Neural progenitor cell (in vitro differentiated cells): ENCODE data around the gene BOC. TPM values are rescaled to one million over a fixed set of nuclear protein-coding genes. Genes with fewer than 3 reads are reported as not detected.

ENCODE experiments used
- DNase-seq: peaks from one replicate; pipeline ENCODE4 v3.0.0-alpha.2; 2016; ENCODE audit warnings: low spot score
- H2AFZ ChIP-seq: fragments of 200-600 bp; sonication (generic); replicated peaks from 2 replicates; pipeline ENCODE4 v1.6.1; 2016; ENCODE audit warnings: antibody characterized with exemption
- H3F3A ChIP-seq: fragments of 200-600 bp; sonication (generic); 2 replicates; pipeline ENCODE4 v1.6.1; 2016; ENCODE audit warnings: antibody characterized with exemption, low read depth
- H3K27ac ChIP-seq: fragments of 200-600 bp; sonication (generic); 2 replicates; pipeline ENCODE4 v1.5.1; 2016; ENCODE audit warnings: mild to moderate bottlenecking
- H3K27me3 ChIP-seq: fragments of 200-600 bp; sonication (generic); 2 replicates; pipeline ENCODE4 v1.6.1; 2016; ENCODE audit warnings: mild to moderate bottlenecking, moderate library complexity
- H3K36me3 ChIP-seq: fragments of 200-600 bp; sonication (generic); 2 replicates; pipeline ENCODE4 v1.5.1; 2016
- H3K4me1 ChIP-seq: fragments of 200-600 bp; sonication (generic); 2 replicates; pipeline ENCODE4 v1.6.1; 2016; ENCODE audit warnings: mixed run types
- H3K4me2 ChIP-seq: fragments of 200-600 bp; sonication (generic); 2 replicates; pipeline ENCODE4 v1.6.1; 2016
- H3K4me3 ChIP-seq: fragments of 200-600 bp; sonication (generic); 2 replicates; pipeline ENCODE4 v1.5.1; 2016
- H3K79me2 ChIP-seq: fragments of 200-600 bp; sonication (generic); 2 replicates; pipeline ENCODE4 v1.6.1; 2016; ENCODE audit warnings: low read depth
- H3K9ac ChIP-seq: fragments of 200-600 bp; sonication (generic); 2 replicates; pipeline ENCODE4 v1.6.1; 2016
- H3K9me3 ChIP-seq: fragments of 200-600 bp; sonication (generic); 2 replicates; pipeline ENCODE4 v1.5.1; 2016; ENCODE audit warnings: low read depth
- H4K20me1 ChIP-seq: fragments of 200-600 bp; sonication (generic); 2 replicates; pipeline ENCODE4 v1.6.1; 2016; ENCODE audit warnings: low read depth
- H3K27ac Mint-ChIP-seq: 3 replicates; pipeline ENCODE4 v1.8.0; 2021; ENCODE audit warnings: mixed read lengths
- H3K27me3 Mint-ChIP-seq: 2 replicates; pipeline ENCODE4 v1.8.0; 2022; ENCODE audit warnings: low read depth, mild to moderate bottlenecking, inconsistent platforms, moderate library complexity, mixed read lengths; ENCODE audit not compliant: insufficient read depth
- H3K36me3 Mint-ChIP-seq: 3 replicates; pipeline ENCODE4 v1.8.0; 2021; ENCODE audit warnings: mixed read lengths
- H3K4me1 Mint-ChIP-seq: 3 replicates; pipeline ENCODE4 v1.8.0; 2021; ENCODE audit warnings: mixed read lengths
- H3K4me3 Mint-ChIP-seq: 3 replicates; pipeline ENCODE4 v1.8.0; 2021; ENCODE audit warnings: mild to moderate bottlenecking, moderate library complexity, mixed read lengths
- H3K9me3 Mint-ChIP-seq: 3 replicates; pipeline ENCODE4 v1.8.0; 2020; ENCODE audit warnings: mixed read lengths
- CTCF ChIP-seq: fragments of 200-600 bp; sonication (generic); IDR thresholded peaks from 2 replicates; pipeline ENCODE4 v1.5.1; 2017; ENCODE audit warnings: antibody characterized with exemption, mild to moderate bottlenecking
- EZH2 ChIP-seq: fragments of 200-600 bp; sonication (generic); IDR thresholded peaks from 2 replicates; pipeline ENCODE4 v1.6.1; 2017; ENCODE audit warnings: antibody characterized with exemption, mild to moderate bottlenecking, moderate library complexity
- EZH2phosphoT487 ChIP-seq: fragments of 200-600 bp; sonication (generic); IDR thresholded peaks from 2 replicates; pipeline ENCODE4 v1.6.1; 2017; ENCODE audit warnings: antibody characterized with exemption
- total RNA-seq: library from RNA; depleted of rRNA; stranded (reverse); fragments of >200 nt; gene quantifications from 2 replicates; pipeline ENCODE4 v1.2.3, GENCODE V29; 2015; ENCODE audit warnings: low replicate concordance

Gene BOC
- total RNA-seq, 1 donor from 2014 or later: 35.2 TPM

GRCh38 chr3:113243846-113244245 is 32.5 kb downstream of the BOC start:
- Histone ChIP-seq H3K9ac (no peak overlapping the region), H3K79me2 (peaks cover 56% of the 10 kb centered on the region), H3F3A (peaks cover 77% of the 10 kb centered on the region), H3K4me1 (peaks cover 78% of the 10 kb centered on the region), H3K27me3 (no peaks in the 10 kb centered on the region), H2AFZ (no peak overlapping the region), H3K27ac (no peak overlapping the region), H3K4me3 (no peak overlapping the region), H3K36me3 (no peaks in the 10 kb centered on the region), H3K9me3 (no peaks in the 10 kb centered on the region), H3K4me2 (no peak overlapping the region), H4K20me1 (peaks cover 98% of the 10 kb centered on the region)
- no peak for DNase-seq
- H3K4me1 Mint-ChIP-seq: peaks cover 93% of the 10 kb centered on the region
- H3K36me3 Mint-ChIP-seq: peaks cover 35% of the 10 kb centered on the region
- H3K27me3 Mint-ChIP-seq: peaks cover 9% of the 10 kb centered on the region
- H3K9me3 Mint-ChIP-seq: no peaks in the 10 kb centered on the region
- TF ChIP-seq EZH2 (no peak), EZH2phosphoT487 (no peak), CTCF (no peak)
- peak overlapping the region; percentile 94 for H3K27ac Mint-ChIP-seq
- peak overlapping the region; percentile 41 for H3K4me3 Mint-ChIP-seq

- Histone ChIP-seq H3K79me2 (peaks cover 59% of the 10 kb centered on the region), H3F3A (peaks cover 75% of the 10 kb centered on the region), H3K27me3 (no peaks in the 10 kb centered on the region), H3K9me3 (no peaks in the 10 kb centered on the region), H2AFZ (no peak overlapping the region), H3K4me1 (peaks cover 66% of the 10 kb centered on the region), H3K36me3 (no peaks in the 10 kb centered on the region), H4K20me1 (peaks cover 95% of the 10 kb centered on the region), H3K4me2 (peak overlapping the region; percentile 46), H3K9ac (no peak overlapping the region), H3K4me3 (no peak overlapping the region), H3K27ac (peak overlapping the region; percentile 4)
- TF ChIP-seq CTCF (no peak), EZH2phosphoT487 (no peak), EZH2 (no peak)
- peak overlapping the region; percentile 86 for H3K27ac Mint-ChIP-seq
- peak; percentile 38 for DNase-seq
- H3K27me3 Mint-ChIP-seq: peaks cover 6% of the 10 kb centered on the region
- H3K36me3 Mint-ChIP-seq: peaks cover 43% of the 10 kb centered on the region
- peaks cover 81% of the 10 kb centered on the region for H3K4me1 Mint-ChIP-seq
- no peaks in the 10 kb centered on the region for H3K9me3 Mint-ChIP-seq
- H3K4me3 Mint-ChIP-seq: peak overlapping the region; percentile 62
These were observed 34.4 kb downstream of the BOC start for GRCh38 chr3:113245761-113246161.

GRCh38 chr3:113247068-113247467 is 35.7 kb downstream of the BOC start:
- Histone ChIP-seq H3K9me3 (no peaks in the 10 kb centered on the region), H3K4me1 (peaks cover 53% of the 10 kb centered on the region), H3K4me2 (peak overlapping the region; percentile 46), H2AFZ (no peak overlapping the region), H3K27me3 (no peaks in the 10 kb centered on the region), H3K79me2 (peaks cover 59% of the 10 kb centered on the region), H3K36me3 (no peaks in the 10 kb centered on the region), H3K4me3 (no peak overlapping the region), H4K20me1 (peaks cover 82% of the 10 kb centered on the region), H3K9ac (no peak overlapping the region), H3F3A (peaks cover 62% of the 10 kb centered on the region), H3K27ac (no peak overlapping the region)
- peaks cover 2% of the 10 kb centered on the region for H3K27me3 Mint-ChIP-seq
- no peak for TF ChIP-seq EZH2phosphoT487
- TF ChIP-seq CTCF: no peak
- TF ChIP-seq EZH2: no peak
- no peak for DNase-seq
- no peaks in the 10 kb centered on the region for H3K9me3 Mint-ChIP-seq
- peak overlapping the region; percentile 34 for H3K4me3 Mint-ChIP-seq
- H3K27ac Mint-ChIP-seq: peak overlapping the region; percentile 93
- H3K36me3 Mint-ChIP-seq: peaks cover 56% of the 10 kb centered on the region
- H3K4me1 Mint-ChIP-seq: peaks cover 73% of the 10 kb centered on the region
